ENCODE measurements around the gene GIGYF2. TPM values are rescaled to one million over a fixed set of nuclear protein-coding genes. Genes with fewer than 3 reads are reported as not detected.

Gene GIGYF2
- total RNA-seq, 2 donors from 2014 or later = 62.5 to 72.3 TPM

DNA sequence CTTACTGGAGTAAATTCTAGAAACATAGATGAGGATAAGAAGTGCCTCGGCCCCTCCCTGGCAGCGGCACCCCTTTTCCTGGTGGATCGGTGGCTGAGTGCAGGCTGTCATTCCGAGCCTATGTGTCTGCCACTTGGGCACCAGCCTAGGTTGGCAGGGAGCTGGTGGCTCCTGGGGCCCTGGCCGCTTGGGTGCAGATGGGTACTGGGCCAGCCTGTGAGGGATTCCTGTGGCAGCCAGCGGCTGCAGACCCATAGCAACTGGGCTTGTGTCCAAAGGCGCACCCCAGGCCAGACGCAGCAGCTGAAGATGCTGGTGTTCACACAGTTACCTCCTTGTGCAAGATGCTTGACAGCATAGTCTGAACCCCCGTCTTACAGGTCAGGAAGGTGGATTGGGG lies 175.7 kb downstream of the GIGYF2 start:
- H3K27me3 ChIP-seq (ENCODE audit: control insufficient read depth, insufficient read depth, low read length, poor library complexity, severe bottlenecking) = peaks cover 16% of the 10 kb centered on the region
- Mint-ChIP-seq H3K36me3 (ENCODE audit: low read depth) (no peaks in the 10 kb centered on the region), H3K9me3 (no peaks in the 10 kb centered on the region), H3K4me3 (no peak overlapping the region), H3K4me1 (peaks cover 9% of the 10 kb centered on the region), H3K27ac (no peak overlapping the region), H3K27me3 (ENCODE audit: insufficient read depth) (peaks cover 24% of the 10 kb centered on the region)
- H3K4me1 ChIP-seq (ENCODE audit: control insufficient read depth, insufficient read depth, low read length) = no peaks in the 10 kb centered on the region
- no peak for DNase-seq
- H3K27ac ChIP-seq (ENCODE audit: low read depth, low read length) = no peak overlapping the region
- WGBS, 2 experiments (ENCODE audit: insufficient coverage in 1 of 2, insufficient read length in 1 of 2) = 93 to 98% methylated on average over 6 to 9 of the region's 9 CpGs
- no peaks in the 10 kb centered on the region for H3K9me3 ChIP-seq (ENCODE audit: control insufficient read depth, low read length)
- H3K4me3 ChIP-seq (ENCODE audit: low read length) = no peak overlapping the region
- TF ChIP-seq CTCF (conservative IDR thresholded peaks at IDR 0.05) = no peak
- no peak overlapping the region for H3K9ac ChIP-seq (ENCODE audit: extremely low read depth, low read length, poor library complexity, severe bottlenecking)
- H3K36me3 ChIP-seq (ENCODE audit: control insufficient read depth, insufficient read depth, low read length) = no peaks in the 10 kb centered on the region

DNA sequence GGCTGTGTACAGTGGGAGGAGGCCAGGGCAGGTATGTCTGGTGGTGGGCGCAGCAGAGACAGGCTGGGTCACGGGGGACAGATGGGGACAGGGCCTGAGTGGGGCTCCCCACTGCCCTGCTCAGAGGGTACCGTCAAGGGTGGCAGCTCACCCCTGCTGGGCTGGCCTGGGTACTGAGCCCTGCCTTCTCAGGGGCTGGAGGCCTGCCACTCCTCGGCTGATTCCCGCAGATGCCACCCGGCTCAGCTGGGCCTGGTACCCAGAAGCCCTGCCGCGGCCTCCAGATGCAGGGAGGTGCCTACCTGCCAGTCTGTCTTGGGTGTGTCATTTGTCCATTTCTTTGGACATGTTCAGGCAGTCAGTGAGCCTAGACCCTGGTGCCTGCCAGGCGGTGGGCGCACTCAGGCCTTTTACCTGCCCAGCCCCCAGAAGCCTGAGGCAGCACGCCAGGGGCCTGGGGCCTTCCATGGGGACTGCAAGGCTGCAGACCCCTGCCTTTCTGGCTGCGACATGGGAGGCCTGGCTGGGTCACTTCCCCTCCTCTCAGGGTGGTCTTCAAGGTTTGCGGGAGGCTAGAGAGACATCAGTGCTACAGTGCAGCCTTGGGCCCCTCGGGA lies 176.3 kb downstream of the GIGYF2 start:
- no peak overlapping the region for H3K9ac ChIP-seq (ENCODE audit: extremely low read depth, low read length, poor library complexity, severe bottlenecking)
- TF ChIP-seq CTCF (conservative IDR thresholded peaks at IDR 0.05) = no peak
- no peaks in the 10 kb centered on the region for H3K4me1 ChIP-seq (ENCODE audit: control insufficient read depth, insufficient read depth, low read length)
- H3K27me3 Mint-ChIP-seq (ENCODE audit: insufficient read depth) = peaks cover 29% of the 10 kb centered on the region
- H3K4me3 Mint-ChIP-seq = no peak overlapping the region
- H3K4me1 Mint-ChIP-seq = peaks cover 9% of the 10 kb centered on the region
- no peaks in the 10 kb centered on the region for H3K36me3 Mint-ChIP-seq (ENCODE audit: low read depth)
- no peak overlapping the region for H3K27ac ChIP-seq (ENCODE audit: low read depth, low read length)
- H3K9me3 Mint-ChIP-seq = no peaks in the 10 kb centered on the region
- no peaks in the 10 kb centered on the region for H3K36me3 ChIP-seq (ENCODE audit: control insufficient read depth, insufficient read depth, low read length)
- no peaks in the 10 kb centered on the region for H3K9me3 ChIP-seq (ENCODE audit: control insufficient read depth, low read length)
- no peak overlapping the region for H3K4me3 ChIP-seq (ENCODE audit: low read length)
- H3K27ac Mint-ChIP-seq = no peak overlapping the region
- 93 to 100% methylated on average over 3 to 14 of the region's 14 CpGs for WGBS, 2 experiments (ENCODE audit: insufficient coverage in 1 of 2, insufficient read length in 1 of 2)
- H3K27me3 ChIP-seq (ENCODE audit: control insufficient read depth, insufficient read depth, low read length, poor library complexity, severe bottlenecking) = peaks cover 20% of the 10 kb centered on the region
- peak; percentile 29 for DNase-seq

GRCh38 chr2:232873909-232874641 lies 176.9 kb downstream of the GIGYF2 start:
- TF ChIP-seq CTCF (conservative IDR thresholded peaks at IDR 0.05) = no peak
- WGBS, 2 experiments (ENCODE audit: insufficient coverage in 1 of 2, insufficient read length in 1 of 2) = 89 to 94% methylated on average over 4 to 6 of the region's 6 CpGs
- no peaks in the 10 kb centered on the region for H3K36me3 Mint-ChIP-seq (ENCODE audit: low read depth)
- H3K4me1 ChIP-seq (ENCODE audit: control insufficient read depth, insufficient read depth, low read length) = no peaks in the 10 kb centered on the region
- H3K4me3 ChIP-seq (ENCODE audit: low read length) = no peak overlapping the region
- no peak overlapping the region for H3K27ac ChIP-seq (ENCODE audit: low read depth, low read length)
- peaks cover 7% of the 10 kb centered on the region for H3K4me1 Mint-ChIP-seq
- H3K27ac Mint-ChIP-seq = no peak overlapping the region
- H3K27me3 ChIP-seq (ENCODE audit: control insufficient read depth, insufficient read depth, low read length, poor library complexity, severe bottlenecking) = peaks cover 20% of the 10 kb centered on the region
- DNase-seq = no peak
- no peaks in the 10 kb centered on the region for H3K9me3 ChIP-seq (ENCODE audit: control insufficient read depth, low read length)
- no peak overlapping the region for H3K4me3 Mint-ChIP-seq
- no peaks in the 10 kb centered on the region for H3K36me3 ChIP-seq (ENCODE audit: control insufficient read depth, insufficient read depth, low read length)
- no peak overlapping the region for H3K9ac ChIP-seq (ENCODE audit: extremely low read depth, low read length, poor library complexity, severe bottlenecking)
- H3K27me3 Mint-ChIP-seq (ENCODE audit: insufficient read depth) = peaks cover 31% of the 10 kb centered on the region
- no peaks in the 10 kb centered on the region for H3K9me3 Mint-ChIP-seq
